ENCODE data around the gene TEX38.
"Not testable (repeated sequence)": the region's sequence is repeated elsewhere in the genome, so short reads cannot be mapped to it uniquely, and the experiment has no call there.

The TEX38 gene

DNA sequence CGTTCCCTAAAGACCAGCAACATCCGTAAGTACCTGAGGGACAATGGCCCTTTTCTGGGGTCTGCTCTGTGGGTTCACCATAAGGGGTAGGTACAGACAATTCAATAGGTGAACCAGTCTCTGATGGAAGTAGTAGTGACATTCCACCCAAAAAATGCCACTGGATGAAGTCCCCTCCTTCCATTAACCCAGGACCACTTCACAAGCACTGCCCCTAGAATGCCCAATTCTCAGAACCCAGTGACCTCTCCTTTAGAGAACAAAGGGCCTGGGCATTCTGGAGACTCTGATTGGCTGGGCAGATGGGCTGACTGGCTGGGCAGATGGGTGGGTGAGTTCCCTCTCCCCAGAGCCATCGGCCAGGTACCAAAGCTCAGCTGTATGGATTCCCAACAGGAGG is at the start of gene TEX38:
TSS of gene TEX38 (plus strand) at position 301 of the 400 bp plus-strand sequence. CDS start at position 382, 81 bp downstream.
- no peak for FAIRE-seq

DNA sequence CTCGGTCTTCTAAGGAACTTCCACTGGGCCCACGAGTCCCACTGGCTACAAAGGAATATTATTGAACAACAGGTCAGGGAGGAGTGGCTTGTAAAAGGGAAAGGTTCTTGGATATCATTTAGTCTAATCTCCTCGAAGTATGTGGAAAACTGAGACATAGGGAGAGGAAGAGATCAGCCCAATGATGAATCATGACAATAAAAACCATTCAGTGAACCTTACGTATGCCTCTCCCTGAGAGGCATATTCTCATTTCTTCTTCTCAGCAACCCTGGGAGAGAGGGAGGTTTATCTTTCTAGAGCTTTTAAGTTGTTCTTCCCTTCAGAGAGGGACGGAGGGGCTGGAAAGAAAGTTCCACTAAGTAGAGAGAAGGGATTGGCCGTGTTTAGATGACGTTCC is 49.7 kb upstream of the TEX38 start:
- no peak for FAIRE-seq

DNA sequence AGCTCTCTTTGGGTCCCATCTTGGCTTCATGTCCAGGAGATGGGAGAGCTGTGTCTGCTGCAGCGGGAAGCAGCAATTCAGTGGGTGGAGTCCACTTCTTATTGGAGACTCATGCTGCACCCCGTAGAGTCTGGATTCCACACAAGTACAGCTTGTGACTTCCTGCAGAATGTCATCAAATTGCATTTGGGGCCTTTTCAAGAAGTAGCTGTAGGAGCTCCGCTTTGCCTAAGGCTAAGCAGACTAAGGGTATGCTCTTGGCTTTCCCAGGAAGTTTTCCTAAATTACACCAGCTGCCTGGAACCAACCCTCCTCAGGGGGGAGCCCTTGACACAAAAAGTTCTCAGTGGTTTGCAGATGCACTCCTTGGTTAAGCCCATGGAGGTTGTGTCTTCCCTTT is 49.3 kb upstream of the TEX38 start:
- FAIRE-seq: no peak

DNA sequence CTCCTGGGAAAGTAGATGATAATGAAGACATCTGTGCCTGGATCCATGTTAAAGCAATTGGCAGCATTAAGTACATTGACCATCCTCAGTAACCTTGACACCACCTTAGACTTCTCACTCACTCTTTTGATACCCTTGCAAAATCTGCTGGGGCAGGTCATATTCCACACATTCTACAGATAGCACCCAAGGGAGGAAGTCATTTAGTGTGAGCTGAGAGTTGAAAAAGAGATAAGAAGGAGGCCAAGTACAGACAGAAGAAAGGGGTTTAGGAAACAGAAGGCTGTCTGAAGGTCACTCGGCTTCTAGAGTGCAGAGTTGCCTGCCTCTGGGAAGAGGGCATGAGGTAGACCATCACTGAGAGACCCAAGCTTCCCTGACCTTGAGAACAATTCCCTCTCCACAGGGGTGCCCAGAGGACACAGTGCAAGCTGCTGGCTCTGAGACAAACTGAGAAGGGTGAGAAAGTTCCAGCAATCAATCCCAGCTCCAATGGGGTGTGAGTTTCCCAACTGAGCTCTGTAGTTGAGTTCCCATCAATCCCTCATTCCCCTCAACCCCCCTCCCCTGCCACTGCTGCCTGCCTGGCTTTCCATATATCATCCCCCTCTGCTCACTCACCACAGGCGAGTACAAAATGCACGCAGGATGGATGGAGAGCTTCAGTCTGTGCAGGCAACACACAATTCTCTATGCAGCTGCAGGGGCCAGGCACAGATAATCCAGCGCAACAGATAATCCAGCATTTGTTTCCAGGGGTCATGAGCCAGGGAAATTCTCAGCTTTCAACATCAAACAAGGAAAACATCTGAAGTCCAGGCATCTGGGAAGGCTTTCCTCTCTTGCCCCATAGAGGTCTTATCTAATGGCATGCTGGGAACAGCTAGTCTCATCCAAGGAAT is 47.7 kb upstream of the TEX38 start:
- FAIRE-seq: no peak

DNA sequence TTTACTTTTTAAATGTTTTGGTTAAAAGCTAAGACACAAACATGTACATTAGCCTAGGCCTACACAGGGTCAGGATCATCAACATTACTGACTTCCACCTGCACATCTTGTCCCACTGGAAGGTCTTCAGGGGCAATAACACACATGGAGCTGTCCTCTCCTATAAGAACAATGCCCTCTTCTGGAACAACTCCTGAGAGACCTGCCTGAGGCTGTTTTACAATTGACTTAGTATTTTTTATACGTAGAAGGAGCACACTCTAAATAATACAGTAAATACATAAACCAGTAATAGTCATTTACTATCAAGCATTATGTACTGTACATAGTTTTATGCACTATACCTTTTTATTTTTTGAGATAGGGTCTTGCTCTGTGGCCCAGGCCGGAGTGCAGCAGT is 40.9 kb upstream of the TEX38 start:
- FAIRE-seq: no peak

DNA sequence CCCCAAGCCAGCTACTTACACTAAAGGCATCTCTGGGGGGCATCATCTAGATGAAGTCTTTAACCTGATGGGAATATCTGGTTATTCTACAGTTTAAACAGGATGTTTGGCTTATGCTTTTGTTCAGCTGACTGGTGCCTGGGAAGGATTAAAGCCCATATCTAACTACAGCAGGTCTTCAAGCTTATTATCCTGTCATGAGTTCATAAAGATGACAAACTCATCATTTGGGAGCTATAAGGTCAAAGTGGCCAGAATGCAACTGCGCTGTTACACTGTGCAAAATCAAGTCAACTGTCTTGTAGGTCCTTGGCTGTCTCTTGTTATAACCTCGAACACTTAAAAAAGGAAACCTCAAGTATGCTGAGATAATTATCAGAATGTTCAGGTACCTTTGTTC is 36.4 kb upstream of the TEX38 start:
- FAIRE-seq: no peak

DNA sequence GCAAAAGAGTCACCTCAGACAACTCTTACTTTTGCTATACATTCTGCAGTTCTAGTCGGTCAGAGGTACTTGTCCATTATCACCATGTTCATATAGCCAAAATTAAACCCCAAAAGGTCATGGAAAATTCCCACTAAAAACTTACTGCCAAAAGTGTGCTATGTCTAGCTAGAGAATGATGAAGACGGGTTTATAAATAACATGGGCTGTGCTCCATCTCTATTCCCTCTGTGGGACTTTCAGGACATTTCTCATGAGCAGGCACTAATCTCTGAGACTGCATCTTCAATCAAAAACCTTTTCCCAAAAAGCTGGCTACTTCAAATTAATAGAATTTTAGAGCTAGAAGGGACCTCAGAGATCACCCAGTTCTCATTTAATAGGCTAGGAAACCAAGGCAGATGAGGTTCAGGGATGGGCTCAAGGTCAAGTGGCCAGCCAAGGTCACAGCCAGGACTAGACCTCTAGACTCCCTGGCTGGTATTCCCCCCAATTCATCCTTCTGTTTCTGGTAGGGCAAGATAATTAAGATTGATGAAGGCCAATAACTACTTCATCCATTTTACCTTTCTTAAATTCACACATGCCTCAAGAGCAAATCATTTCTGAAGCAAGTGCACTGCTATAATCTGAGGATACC is 34.1 kb upstream of the TEX38 start:
- FAIRE-seq: no peak

DNA sequence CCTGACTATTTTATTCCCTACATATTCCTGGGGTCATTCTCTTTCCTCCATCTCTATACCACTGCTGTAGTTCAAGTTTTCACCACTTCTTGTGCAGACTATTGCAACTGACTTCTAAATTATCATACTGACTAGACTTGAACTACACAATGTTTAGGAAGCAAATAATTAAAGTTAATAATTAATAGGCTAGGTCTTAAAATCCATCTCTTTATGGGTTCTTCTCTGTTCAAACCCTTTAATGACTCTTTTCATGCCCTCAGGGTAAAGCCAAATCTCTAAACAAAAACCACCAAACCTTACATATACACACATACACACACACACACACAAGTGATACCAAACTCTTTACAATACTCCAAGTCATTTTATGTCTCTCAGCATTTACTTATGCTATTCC is 32.7 kb upstream of the TEX38 start:
- no peak for FAIRE-seq

DNA sequence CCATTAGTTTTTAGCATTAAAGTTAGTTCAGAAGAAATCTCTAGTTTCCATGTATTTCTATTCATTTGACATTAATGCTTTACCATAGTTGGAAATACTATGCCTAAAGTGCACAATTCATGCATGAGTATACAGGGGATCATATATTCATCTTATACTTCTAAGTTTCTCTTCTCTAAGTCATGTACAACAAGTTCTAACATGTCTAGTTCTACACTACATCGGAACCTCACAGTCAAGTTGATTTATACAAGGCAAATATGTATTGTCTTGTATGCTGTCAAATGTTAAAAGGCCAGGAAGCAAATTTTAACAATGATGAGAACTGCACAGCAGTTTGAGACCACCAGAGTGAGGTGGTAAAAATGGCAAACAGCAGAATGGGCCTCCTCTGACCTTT is 32.1 kb upstream of the TEX38 start:
- no peak for FAIRE-seq

DNA sequence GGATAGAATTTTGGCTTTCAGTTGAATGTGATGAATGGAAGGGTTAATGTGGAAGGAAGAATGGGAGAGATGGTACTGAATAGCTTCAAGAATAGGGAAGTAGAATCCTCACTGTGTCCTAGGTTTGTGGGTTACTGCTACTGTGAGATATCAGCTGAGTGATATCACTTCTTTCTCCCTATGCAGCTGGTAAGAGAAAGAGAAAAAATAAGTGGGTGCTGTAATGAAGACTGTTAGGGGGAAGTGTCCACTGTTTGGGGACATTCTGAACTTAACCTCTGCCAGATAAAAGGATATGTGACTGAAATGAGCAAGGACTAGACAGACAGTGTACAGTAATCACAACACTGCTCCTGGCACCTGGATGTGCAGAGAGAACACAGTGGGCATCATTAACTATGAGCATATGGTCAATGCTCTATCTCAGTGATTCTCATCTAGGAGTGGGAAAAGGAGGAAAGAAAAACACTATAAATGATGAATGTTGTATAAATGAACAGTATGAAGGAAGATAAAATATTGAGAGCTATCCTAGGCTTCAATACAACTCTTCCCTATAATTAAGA is 29.5 kb upstream of the TEX38 start:
- FAIRE-seq: no peak

DNA sequence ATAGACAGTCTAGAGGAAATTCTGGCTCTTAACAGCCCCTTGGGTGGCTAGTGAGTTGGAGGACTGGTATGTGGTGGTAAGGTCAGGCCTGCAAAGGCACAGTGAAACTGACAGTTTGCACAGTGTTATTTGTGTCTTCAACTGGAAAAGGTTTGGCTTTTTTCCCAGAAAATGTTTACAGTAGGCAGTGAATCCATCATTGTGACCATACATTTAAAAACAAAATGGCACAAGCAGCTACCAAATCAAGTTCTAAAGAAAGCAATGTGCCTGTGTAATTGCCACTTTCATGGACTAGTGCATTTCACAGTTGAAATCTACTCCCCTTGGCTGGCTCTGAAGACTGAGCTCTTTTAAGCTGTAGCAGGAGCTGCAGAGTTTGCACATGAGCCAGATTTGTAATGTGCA is 28.3 kb upstream of the TEX38 start:
- no peak for FAIRE-seq

DNA sequence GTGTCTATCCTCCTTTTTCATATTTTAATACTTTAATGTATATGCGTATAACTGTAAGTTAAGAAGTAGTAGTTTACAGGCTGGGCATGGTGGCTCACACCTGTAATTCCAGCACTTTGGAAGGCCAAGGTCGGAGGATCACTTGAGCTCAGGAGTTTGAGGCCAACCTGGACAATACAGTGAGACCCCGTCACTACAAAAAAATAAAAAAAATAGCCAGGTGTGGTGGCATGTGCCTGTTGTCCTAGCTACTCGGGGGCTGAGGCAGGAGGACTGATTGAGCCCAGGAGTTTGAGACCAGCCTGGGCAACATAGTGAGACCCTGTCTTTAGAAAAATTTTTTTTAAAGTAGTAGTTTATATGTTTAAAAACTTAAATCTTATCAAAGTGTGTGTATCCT is 25.8 kb upstream of the TEX38 start:
- FAIRE-seq: no peak

DNA sequence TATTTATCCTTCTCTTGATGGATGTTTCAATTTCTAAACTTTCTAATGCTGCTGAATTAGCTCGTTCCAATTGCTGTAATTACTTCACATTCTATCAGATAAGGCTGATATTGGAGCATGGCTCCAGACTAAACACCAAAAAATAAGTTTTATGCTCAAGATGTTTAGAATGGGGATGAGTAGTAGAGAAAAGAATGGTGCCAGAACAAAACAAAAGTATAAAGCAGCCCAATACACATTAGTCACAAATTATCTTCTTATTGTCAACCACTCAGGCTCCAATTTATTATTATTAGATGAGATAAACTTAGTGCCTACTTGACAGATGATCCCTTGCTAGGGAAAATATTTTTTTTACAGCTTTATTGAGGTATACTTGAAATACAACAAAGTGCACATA is 25.3 kb upstream of the TEX38 start:
- FAIRE-seq: no peak

DNA sequence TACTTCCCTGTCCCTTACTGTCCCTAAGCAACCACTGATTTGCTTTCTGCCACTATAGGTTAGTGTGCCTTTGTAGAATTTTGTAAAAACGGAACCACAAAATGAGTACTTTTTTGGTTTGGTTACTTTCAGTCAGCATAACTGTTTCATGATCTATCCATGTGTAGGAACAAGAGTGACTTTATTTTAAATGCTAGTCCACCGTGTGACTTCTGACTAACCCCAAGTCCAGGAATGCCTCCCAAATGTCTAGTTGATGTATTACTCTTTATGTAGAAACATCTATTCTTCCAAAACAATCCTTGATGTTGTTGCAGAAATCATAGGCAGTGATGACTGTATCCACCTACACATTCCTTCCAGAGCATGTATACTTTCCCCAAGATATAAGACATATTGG is 24.8 kb upstream of the TEX38 start:
- FAIRE-seq: no peak

DNA sequence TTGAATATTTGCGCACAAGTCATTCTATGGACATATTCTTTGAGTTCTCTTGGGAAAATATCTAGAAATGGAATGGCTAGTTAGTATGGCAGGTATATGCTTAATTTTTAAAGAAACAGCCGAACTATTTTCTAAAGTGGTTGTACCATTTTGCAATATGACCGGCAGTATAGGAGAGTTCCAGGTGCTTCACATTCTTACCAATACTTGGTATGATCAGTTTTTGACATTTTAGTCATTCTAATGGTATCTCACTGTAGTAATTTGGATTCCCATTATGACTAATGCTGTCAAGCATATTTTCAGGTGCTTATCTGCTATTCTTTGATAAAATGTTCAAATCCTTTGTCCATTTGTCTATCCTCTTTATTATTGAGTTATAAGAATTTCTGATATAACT is 24.0 kb upstream of the TEX38 start:
- FAIRE-seq: no peak

DNA sequence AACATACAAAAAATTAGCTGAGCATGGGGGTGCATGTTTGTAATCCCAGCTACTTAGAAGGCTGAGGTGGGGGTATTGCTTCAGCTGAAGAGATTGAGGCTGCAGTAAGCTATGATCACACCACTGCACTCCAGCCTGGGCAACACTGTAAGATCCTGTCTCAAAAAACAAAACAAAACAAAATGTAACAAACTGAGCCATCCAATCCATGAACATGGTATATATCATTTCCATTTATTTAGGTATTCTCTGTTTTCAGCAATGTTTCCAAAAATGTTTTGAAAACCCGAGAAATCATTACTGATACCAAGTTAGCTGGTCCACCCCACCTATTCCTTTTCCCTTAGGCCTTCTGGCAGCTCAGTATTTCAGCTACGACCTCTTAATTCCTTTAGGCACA is 21.9 kb upstream of the TEX38 start:
- FAIRE-seq: no peak

DNA sequence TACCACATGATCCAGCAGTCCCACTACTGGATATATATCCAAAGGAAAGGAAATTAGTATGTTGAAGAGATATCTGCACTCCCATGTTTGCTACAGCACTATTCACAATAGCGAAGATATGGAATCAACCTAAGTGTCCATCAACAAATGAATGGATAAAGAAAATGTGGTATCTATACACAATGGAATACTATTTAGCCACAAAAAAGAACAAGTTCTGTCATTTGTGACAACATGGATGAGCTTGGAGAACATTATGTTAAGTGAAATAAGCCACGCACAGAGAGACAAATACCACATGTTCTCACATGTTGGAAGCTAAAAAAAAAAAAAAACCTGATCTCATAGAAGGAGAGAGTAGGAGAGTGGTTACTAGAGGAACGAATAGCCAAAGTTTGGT is 21.2 kb upstream of the TEX38 start:
- FAIRE-seq: no peak

DNA sequence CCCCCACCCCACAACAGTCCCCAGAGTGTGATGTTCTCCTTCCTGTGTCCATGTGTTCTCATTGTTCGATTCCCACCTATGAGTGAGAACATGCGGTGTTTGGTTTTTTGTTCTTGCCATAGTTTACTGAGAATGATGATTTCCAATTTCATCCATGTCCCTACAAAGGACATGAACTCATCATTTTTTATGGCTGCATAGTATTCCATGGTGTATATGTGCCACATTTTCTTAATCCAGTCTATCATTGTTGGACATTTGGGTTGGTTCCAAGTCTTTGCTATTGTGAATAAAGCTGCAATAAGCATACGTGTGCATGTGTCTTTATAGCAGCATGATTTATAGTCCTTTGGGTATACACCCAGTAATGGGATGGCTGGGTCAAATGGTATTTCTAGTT is 20.5 kb upstream of the TEX38 start:
- not testable (repeated sequence) for FAIRE-seq

DNA sequence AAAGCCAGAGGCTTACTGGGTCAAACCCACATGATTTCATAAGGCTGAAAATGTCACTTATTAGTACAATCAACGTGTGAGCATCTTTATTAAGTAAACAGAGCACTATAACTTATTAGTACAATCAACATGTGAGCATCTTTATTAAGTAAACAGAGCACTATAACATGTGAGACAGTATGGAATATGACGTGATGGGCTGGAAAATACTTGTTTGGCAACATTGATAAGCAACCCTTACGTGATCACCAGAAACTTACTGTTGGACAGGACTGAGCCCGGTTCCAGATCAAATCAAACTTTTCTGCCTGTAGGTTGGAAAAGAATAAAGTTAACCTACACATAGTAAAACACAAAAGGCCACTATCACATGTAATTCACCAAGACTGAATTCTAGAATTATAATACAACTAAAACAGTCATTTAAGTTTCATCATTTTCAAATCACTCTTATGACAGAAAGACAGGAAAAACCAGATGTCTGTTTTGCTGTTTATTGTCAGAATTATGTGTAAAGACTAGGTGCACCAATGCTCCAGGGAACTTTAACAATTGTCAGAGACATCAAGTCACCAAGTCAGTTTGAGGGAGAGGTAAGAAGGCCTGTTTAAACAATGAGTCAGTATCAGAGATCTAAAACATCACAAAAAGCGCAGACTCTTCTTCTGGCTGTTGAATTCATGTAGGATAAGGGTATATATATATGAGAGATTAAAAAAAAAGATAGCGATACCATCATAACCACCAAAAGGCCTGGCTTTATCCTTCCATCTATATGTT is 19.1 kb upstream of the TEX38 start:
- FAIRE-seq: no peak

DNA sequence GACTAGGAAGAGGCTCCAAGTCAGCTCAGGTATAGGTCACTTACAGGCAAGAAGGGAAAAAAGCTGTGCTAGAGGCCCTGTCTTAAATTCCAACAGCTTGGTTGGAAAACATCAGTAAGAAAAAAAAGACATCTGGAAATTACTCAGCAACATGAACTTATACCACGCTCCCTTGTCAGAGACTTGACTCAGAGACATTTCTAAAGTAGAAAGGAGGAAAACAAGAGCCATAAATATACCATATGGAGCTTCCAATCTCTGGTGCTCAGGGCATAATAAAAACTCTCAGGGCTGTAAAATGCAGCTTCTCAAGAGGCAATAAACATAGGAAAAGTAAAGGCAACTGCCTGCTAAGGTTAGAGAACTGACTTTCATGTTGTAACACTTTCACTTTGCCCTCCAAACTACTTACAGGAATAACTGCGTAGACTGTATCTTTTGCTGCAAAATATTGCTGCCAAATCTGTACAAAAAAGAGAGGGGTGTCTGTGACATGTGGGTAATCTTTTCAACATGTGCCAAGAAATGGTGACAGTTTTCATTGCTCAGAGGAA is 18.2 kb upstream of the TEX38 start:
- no peak for FAIRE-seq

DNA sequence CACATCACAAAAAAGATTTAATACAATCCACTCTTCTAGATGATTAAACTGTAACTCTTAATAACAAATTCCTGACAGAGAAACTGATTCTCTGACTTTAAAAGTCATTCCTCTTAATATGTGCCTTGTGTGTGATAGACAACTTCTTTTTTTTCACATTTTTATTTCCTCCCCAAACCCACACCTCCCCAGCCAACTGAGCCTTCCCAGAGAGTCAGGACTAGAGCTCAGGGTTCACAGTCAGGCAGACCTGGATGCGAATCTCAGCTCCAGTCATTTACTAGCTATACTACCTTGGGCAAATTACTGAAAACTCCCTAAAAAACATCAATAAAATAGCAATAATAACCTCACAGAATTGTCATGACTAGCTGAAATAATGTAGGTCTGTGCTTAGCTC is 17.6 kb upstream of the TEX38 start:
- FAIRE-seq: no peak

DNA sequence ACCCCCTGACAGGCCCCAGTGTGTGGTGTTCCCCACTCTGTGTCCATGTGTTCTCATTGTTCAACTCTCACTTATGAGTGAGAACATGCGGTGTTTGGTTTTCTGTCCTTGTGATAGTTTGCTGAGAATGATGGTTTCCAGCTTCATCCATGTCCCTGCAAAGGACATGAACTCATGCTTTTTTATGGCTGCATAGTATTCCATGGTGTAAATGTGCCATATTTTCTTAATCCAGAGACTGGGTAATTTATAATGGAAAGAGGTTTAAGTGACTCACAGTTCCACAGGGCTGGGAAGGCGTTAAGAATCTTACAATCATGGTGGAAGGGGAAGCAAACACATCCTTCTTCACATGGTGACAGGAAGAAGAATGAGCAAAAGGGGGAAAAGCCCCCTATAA is 17.0 kb upstream of the TEX38 start:
- FAIRE-seq: not testable (repeated sequence)

DNA sequence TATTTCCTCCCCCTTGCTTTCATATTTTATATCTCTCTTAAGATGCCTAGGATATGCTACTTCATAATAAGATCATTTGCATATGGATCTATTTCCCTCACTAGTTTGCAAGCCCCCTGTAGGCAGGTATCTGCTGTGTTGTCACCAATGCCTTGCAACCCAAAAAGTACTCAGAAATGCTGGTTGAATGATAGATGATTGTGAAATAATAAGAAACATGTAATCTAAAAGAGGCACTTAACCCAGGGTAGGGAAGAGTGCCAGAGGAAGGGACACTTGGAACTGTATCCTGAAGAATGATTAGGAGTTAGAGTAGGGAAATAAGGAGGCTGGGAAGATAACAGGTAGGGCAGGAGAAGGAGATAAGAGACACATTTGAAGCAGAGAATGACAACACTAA is 15.8 kb upstream of the TEX38 start:
- FAIRE-seq: no peak

Measured in A204.1 (cell line).